A673 (cell line): ENCODE results near the gene ASTL.

ENCODE experiments used
- CTCF ChIP-seq: fragments of 300-800, 200-600 bp; sonication (generic); conservative IDR thresholded peaks from 2 replicates; pipeline ENCODE4 v1.5.1; 2017; ENCODE audit warnings: low read depth, mild to moderate bottlenecking, antibody characterized with exemption, low read length, moderate library complexity, mixed read lengths
- EZH2 ChIP-seq: fragments of 200-600 bp; sonication (generic); IDR thresholded peaks from 2 replicates; pipeline ENCODE4 v1.6.1; 2017; ENCODE audit warnings: borderline replicate concordance, low read depth, mild to moderate bottlenecking, mixed read lengths, antibody characterized with exemption, low read length; ENCODE audit not compliant: poor library complexity, severe bottlenecking

- TF ChIP-seq CTCF: no peak
- no peak for TF ChIP-seq EZH2
These were observed 29.0 kb downstream of the ASTL start for GRCh38 chr2:96109361-96109680.
